PFSK-1 (cell line): ENCODE data around the gene CLDN6.

Source experiments
- POLR2AphosphoS5 ChIP-seq: IDR thresholded peaks from 2 replicates; pipeline ENCODE4 v1.6.1; 2012; ENCODE audit warnings: low read depth, mild to moderate bottlenecking, control low read depth, low read length, moderate library complexity
- REST ChIP-seq, 2 experiments: IDR thresholded peaks; 2 replicates each; pipeline versions ENCODE4 v1.6.1 to v1.8.0; 2011 to 2012; ENCODE audit warnings: low read depth in 2 of 2, low read length in 2 of 2, control low read depth in 1 of 2, inconsistent platforms in 1 of 2, mild to moderate bottlenecking in 1 of 2, moderate library complexity in 1 of 2; ENCODE audit not compliant: insufficient read depth in 1 of 2
- TAF1 ChIP-seq: IDR thresholded peaks from 2 replicates; pipeline ENCODE4 v1.6.1; 2012; ENCODE audit warnings: low read length, control low read depth, borderline replicate concordance; ENCODE audit not compliant: insufficient read depth

- no peak for TF ChIP-seq POLR2AphosphoS5
- no peak for TF ChIP-seq TAF1
- TF ChIP-seq REST (IDR thresholded peaks at IDR 0.05; ENCODE audit: insufficient read depth in 1 of 2, low read depth in 2 of 2, low read length in 2 of 2): no peak
Observed at GRCh38 chr16:3047387-3047720, 29.4 kb upstream of the CLDN6 start.
